Keratinocyte (primary cell): Measurements from ENCODE around the gene SERTAD1.

Experiments
- CTCF ChIP-seq, 3 experiments: IDR thresholded peaks in 1 of 3; conservative IDR thresholded peaks in 1 of 3; optimal IDR thresholded peaks in 1 of 3; 2 replicates in 2 of 3; 3 replicates in 1 of 3; pipeline versions ENCODE3 to v1.5.1; 2011; ENCODE audit warnings: low read length in 3 of 3, mild to moderate bottlenecking in 3 of 3, moderate library complexity in 2 of 3, control low read depth in 1 of 3, inconsistent platforms in 1 of 3; ENCODE audit not compliant: insufficient read depth in 2 of 3; ENCODE audit errors: extremely low read depth in 1 of 3
- EZH2 ChIP-seq: IDR thresholded peaks from one replicate; pipeline ENCODE4 v1.6.1; 2012; ENCODE audit warnings: inconsistent platforms, mild to moderate bottlenecking, low read length, moderate library complexity

DNA sequence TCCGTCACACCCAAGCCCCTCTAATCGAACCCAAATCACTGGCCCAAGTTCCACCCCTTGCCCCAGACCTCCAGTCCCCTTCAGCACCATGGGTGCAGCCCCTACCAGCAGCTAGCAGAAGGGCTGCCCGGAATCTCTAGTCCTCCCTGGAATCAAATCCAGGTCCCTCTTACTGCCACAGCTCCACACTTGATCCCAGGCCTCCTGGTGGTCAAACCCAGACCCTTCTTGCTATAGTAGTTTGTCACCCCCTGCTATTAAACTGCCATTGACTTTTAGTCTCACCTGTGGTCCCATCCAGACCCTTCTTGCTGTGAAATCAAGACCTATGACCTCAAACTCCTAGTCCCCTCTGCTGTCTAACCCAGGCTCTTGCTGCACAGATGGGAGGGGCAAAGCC lies 44.5 kb downstream of the SERTAD1 start:
- no peak for TF ChIP-seq CTCF (optimal IDR thresholded peaks at IDR 0.05 in 1 of 3, IDR thresholded peaks at IDR 0.05 in 1 of 3, conservative IDR thresholded peaks at IDR 0.05 in 1 of 3; ENCODE audit: extremely low read depth in 1 of 3, insufficient read depth in 2 of 3, low read length in 3 of 3)
- no peak for TF ChIP-seq EZH2
